A549 (cell line): ENCODE results near the gene ADORA1.
A peak's percentile ranks its signal among the peaks of the same experiment; 100 is the strongest.

Experiments
- CHD4 ChIP-seq: fragments of 200-600 bp; sonication (generic); IDR thresholded peaks from 2 replicates; pipeline ENCODE4 v1.6.1; 2016; ENCODE audit warnings: antibody characterized with exemption, mild to moderate bottlenecking, borderline replicate concordance
- EP300 ChIP-seq, 2 experiments: fragments of >200 bp; sonication (Bioruptor Twin); formaldehyde crosslinking; IDR thresholded peaks; 2 replicates in 1 of 2; 3 replicates in 1 of 2; pipeline ENCODE4 v1.6.1; 2016 to 2017
- HOXA7 ChIP-seq: fragments of 250-450 bp; sonication (Bioruptor Pico); IDR thresholded peaks from 2 replicates; pipeline ENCODE4 v1.5.0; 2020; ENCODE audit warnings: mild to moderate bottlenecking, moderate library complexity
- KDM1A ChIP-seq: fragments of 200-600 bp; sonication (generic); IDR thresholded peaks from 2 replicates; pipeline ENCODE4 v1.6.1; 2016; ENCODE audit warnings: low read depth, mild to moderate bottlenecking
- MAZ ChIP-seq: fragments of 150-350 bp; IDR thresholded peaks from 2 replicates; pipeline ENCODE4 v1.6.1; 2014; ENCODE audit warnings: antibody characterized with exemption, low read depth, low read length, borderline replicate concordance
- NR3C1 ChIP-seq: fragments of >200 bp; sonication (Bioruptor Twin); formaldehyde crosslinking; IDR thresholded peaks from 3 replicates; pipeline ENCODE4 v1.6.1; 2017
- PBX3 ChIP-seq: IDR thresholded peaks from 2 replicates; pipeline ENCODE4 v1.6.1; 2012
- POLR2A ChIP-seq: IDR thresholded peaks from 2 replicates; pipeline ENCODE4 v1.6.1; 2012; ENCODE audit warnings: mild to moderate bottlenecking, low read length
- ZC3H11A ChIP-seq: fragments of 450-650 bp; IDR thresholded peaks from 2 replicates; pipeline ENCODE4 v1.6.1; 2014; ENCODE audit warnings: antibody characterized with exemption, mild to moderate bottlenecking
- TF ChIP-seq, protein P1 (sequence below): fragments of >200 bp; sonication (Bioruptor Twin); formaldehyde crosslinking; IDR thresholded peaks from 3 replicates; pipeline ENCODE4 v1.5.1; 2016
- TF ChIP-seq, protein P2 (sequence below): fragments of 150-350 bp; IDR thresholded peaks from 2 replicates; pipeline ENCODE4 v1.6.1; 2014; ENCODE audit warnings: low read depth, mild to moderate bottlenecking, low read length
- TF ChIP-seq, protein P3 (sequence below): fragments of 450-650 bp; IDR thresholded peaks from 2 replicates; pipeline ENCODE4 v1.6.1; 2014; ENCODE audit warnings: antibody characterized with exemption

DNA sequence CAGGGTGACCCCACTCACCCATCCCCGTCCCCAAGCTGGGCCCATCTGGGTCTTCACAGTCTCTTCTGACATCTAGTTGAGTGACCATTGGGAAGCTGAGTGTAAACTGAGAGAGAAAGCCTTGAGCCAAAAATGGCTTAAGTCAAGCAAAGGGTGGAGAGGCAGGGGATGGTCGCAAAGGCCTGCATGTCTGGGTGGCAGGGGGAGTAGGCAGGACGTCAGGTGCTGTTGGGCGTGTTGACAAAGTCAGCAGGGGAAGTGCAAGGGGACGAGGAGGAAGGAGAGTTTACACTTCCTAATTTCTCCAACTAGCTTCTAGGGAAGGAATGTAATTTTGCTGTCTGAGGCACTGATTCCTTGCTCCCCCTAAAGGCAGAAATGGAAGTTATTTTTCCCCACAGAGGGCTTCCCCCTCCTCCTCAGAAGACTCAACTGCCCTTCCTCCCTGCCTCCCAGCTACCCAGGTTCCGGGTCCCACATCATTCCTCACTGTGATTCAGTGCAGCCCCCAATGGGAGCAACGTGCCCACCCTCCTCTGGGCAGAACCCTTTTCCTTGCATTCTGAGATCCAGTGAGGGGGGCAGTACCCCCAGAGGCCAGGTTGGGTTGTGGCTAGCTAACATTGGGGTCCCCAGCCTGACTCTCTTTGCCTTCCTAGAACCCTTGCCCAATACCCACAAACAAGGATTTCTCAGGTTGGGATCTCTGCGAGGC is 1.2 kb upstream of the ADORA1 start:
- TF ChIP-seq, protein P1, sequence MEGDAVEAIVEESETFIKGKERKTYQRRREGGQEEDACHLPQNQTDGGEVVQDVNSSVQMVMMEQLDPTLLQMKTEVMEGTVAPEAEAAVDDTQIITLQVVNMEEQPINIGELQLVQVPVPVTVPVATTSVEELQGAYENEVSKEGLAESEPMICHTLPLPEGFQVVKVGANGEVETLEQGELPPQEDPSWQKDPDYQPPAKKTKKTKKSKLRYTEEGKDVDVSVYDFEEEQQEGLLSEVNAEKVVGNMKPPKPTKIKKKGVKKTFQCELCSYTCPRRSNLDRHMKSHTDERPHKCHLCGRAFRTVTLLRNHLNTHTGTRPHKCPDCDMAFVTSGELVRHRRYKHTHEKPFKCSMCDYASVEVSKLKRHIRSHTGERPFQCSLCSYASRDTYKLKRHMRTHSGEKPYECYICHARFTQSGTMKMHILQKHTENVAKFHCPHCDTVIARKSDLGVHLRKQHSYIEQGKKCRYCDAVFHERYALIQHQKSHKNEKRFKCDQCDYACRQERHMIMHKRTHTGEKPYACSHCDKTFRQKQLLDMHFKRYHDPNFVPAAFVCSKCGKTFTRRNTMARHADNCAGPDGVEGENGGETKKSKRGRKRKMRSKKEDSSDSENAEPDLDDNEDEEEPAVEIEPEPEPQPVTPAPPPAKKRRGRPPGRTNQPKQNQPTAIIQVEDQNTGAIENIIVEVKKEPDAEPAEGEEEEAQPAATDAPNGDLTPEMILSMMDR = peak; percentile 39
- no peak for TF ChIP-seq CHD4
- no peak for TF ChIP-seq HOXA7 (CRISPR knock-in tag)
- TF ChIP-seq POLR2A = no peak
- TF ChIP-seq, protein P2, sequence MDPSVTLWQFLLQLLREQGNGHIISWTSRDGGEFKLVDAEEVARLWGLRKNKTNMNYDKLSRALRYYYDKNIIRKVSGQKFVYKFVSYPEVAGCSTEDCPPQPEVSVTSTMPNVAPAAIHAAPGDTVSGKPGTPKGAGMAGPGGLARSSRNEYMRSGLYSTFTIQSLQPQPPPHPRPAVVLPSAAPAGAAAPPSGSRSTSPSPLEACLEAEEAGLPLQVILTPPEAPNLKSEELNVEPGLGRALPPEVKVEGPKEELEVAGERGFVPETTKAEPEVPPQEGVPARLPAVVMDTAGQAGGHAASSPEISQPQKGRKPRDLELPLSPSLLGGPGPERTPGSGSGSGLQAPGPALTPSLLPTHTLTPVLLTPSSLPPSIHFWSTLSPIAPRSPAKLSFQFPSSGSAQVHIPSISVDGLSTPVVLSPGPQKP = no peak
- TF ChIP-seq ZC3H11A = no peak
- TF ChIP-seq MAZ = no peak
- TF ChIP-seq, protein P3, sequence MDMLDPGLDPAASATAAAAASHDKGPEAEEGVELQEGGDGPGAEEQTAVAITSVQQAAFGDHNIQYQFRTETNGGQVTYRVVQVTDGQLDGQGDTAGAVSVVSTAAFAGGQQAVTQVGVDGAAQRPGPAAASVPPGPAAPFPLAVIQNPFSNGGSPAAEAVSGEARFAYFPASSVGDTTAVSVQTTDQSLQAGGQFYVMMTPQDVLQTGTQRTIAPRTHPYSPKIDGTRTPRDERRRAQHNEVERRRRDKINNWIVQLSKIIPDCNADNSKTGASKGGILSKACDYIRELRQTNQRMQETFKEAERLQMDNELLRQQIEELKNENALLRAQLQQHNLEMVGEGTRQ = no peak
- no peak for TF ChIP-seq KDM1A
- TF ChIP-seq NR3C1 = no peak
- TF ChIP-seq EP300 (IDR thresholded peaks at IDR 0.05) = no peak
- TF ChIP-seq PBX3 = no peak
